Activated CD8-positive, alpha-beta memory T cell treated with anti-CD3 and anti-CD28 coated beads for 1 hour (primary cell): Measurements from ENCODE around the gene NEK9.
A peak's percentile ranks its signal among the peaks of the same experiment; 100 is the strongest.
"Not testable (repeated sequence)": the region's sequence is repeated elsewhere in the genome, so short reads cannot be mapped to it uniquely, and the experiment has no call there.

Experiments used
- DNase-seq, 2 donors: peaks; one replicate each; pipeline ENCODE4 v3.0.0-alpha.2; 2020; ENCODE audit warnings: low read depth in 1 of 2; ENCODE audit errors: extremely low read depth in 1 of 2

Gene NEK9

GRCh38 chr14:75126679-75127473 lies at the start of gene NEK9:
TSS of gene NEK9 (minus strand) at chr14:75127048. CDS start at chr14:75126921, 127 bp downstream.
- peak; percentile 65 to 81 for DNase-seq

- peak; percentile 79 to 84 for DNase-seq
These were observed 49.4 kb upstream of the NEK9 start, which contains the start of gene TMED10 for GRCh38 chr14:75176142-75176820. TSS of gene TMED10 (minus strand) at chr14:75176612. CDS start at chr14:75176579, 33 bp downstream.

GRCh38 chr14:75175677-75176141 lies 48.9 kb upstream of the NEK9 start:
- no peak for DNase-seq

- DNase-seq: no peak
These were observed 47.2 kb upstream of the NEK9 start for GRCh38 chr14:75174066-75174465.

- no peak for DNase-seq
These were observed 43.9 kb upstream of the NEK9 start for GRCh38 chr14:75170772-75171171.

- no peak for DNase-seq
These were observed 41.9 kb upstream of the NEK9 start for GRCh38 chr14:75168586-75169335.

GRCh38 chr14:75167325-75167724 lies 40.5 kb upstream of the NEK9 start:
- no peak for DNase-seq

- no peak for DNase-seq
These were observed 38.9 kb upstream of the NEK9 start for GRCh38 chr14:75165586-75166391.

- no peak for DNase-seq
These were observed 38.0 kb upstream of the NEK9 start for GRCh38 chr14:75164809-75165208.

- DNase-seq: no peak
These were observed 36.8 kb upstream of the NEK9 start for GRCh38 chr14:75163677-75164076.

GRCh38 chr14:75162631-75163030 lies 35.8 kb upstream of the NEK9 start:
- DNase-seq: no peak

GRCh38 chr14:75158843-75159614 lies 32.2 kb upstream of the NEK9 start:
- DNase-seq: no peak

- no peak for DNase-seq
These were observed 30.1 kb upstream of the NEK9 start for GRCh38 chr14:75156901-75157300.

- no peak for DNase-seq
These were observed 29.3 kb upstream of the NEK9 start for GRCh38 chr14:75156111-75156510.

- DNase-seq: no peak
These were observed 28.3 kb upstream of the NEK9 start for GRCh38 chr14:75155169-75155568.

- no peak for DNase-seq
These were observed 26.4 kb upstream of the NEK9 start for GRCh38 chr14:75153295-75153694.

- no peak for DNase-seq
These were observed 25.0 kb upstream of the NEK9 start for GRCh38 chr14:75151851-75152250.

GRCh38 chr14:75150637-75151036 lies 23.8 kb upstream of the NEK9 start:
- not testable (repeated sequence) for DNase-seq

- no peak for DNase-seq
These were observed 23.3 kb upstream of the NEK9 start for GRCh38 chr14:75150150-75150549.
